Measurements from ENCODE around the gene SAMD3. TPM values are rescaled to one million over a fixed set of nuclear protein-coding genes. Genes with fewer than 3 reads are reported as not detected.
"Not testable (repeated sequence)": the region's sequence is repeated elsewhere in the genome, so short reads cannot be mapped to it uniquely, and the experiment has no call there.

The SAMD3 gene
- polyA plus RNA-seq, 1 experiment = 0.40 TPM

DNA sequence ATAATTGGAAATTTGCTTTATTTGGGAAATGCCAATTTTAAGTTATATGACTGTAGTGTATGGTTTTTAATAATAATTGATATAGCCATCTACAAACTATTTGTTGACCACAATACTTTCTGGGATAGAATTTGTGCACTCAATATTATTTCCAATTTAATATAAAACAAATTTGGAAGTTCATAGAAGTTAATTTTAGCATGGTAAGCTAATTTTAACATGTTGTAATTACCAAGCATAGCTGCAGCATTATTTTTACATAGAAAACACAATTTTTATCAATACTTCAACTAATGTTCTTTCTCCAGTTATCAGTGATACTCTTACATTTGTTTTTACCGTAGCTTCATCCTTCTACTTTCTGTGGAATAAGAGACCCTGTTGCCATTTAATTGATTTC lies 103.5 kb downstream of the SAMD3 start:
- POLR2A ChIA-PET = no interaction called here

DNA sequence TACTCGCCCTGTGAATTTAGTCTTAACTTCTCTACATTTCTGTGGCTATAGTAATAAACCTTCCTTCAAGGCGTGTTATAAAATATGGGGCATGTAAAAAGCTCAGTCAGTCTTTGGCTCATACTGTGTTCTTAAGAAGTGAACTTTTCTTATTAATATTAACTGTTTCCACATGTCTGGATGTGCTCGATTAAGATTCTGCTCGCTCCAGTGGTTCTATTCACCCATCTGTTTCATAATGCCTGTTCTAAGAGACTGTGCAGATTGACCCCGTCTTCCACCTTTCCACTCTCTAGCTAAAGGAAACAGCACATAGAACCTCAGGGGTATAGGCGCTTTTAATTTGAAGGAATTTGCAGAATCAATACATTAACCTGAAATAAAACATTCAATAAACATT lies 104.5 kb downstream of the SAMD3 start:
- DNase-seq (ENCODE audit: low read depth) = no peak
- ChIA-PET CTCF (no interaction called here), POLR2A (no interaction called here)
- Histone ChIP-seq H3K4me3 (ENCODE audit: low read depth, low read length) (no peak overlapping the region), H3K36me3 (ENCODE audit: control insufficient read depth, insufficient read depth, low read length) (no peaks in the 10 kb centered on the region), H3K27me3 (ENCODE audit: control insufficient read depth, insufficient read depth, low read length) (no peaks in the 10 kb centered on the region)
- TF ChIP-seq, protein P1, sequence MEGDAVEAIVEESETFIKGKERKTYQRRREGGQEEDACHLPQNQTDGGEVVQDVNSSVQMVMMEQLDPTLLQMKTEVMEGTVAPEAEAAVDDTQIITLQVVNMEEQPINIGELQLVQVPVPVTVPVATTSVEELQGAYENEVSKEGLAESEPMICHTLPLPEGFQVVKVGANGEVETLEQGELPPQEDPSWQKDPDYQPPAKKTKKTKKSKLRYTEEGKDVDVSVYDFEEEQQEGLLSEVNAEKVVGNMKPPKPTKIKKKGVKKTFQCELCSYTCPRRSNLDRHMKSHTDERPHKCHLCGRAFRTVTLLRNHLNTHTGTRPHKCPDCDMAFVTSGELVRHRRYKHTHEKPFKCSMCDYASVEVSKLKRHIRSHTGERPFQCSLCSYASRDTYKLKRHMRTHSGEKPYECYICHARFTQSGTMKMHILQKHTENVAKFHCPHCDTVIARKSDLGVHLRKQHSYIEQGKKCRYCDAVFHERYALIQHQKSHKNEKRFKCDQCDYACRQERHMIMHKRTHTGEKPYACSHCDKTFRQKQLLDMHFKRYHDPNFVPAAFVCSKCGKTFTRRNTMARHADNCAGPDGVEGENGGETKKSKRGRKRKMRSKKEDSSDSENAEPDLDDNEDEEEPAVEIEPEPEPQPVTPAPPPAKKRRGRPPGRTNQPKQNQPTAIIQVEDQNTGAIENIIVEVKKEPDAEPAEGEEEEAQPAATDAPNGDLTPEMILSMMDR (IDR thresholded peaks at IDR 0.05; ENCODE audit: insufficient read depth, low read depth, low read length) = no peak

More for the DNA sequence above, 103.5 kb downstream of the SAMD3 start:
- CTCF ChIA-PET = no interaction called here
- H3K36me3 ChIP-seq (ENCODE audit: control insufficient read depth, insufficient read depth, low read length) = no peaks in the 10 kb centered on the region
- no peak overlapping the region for H3K4me3 ChIP-seq (ENCODE audit: low read depth, low read length)
- DNase-seq (ENCODE audit: low read depth) = no peak
- TF ChIP-seq, protein P1 (IDR thresholded peaks at IDR 0.05; ENCODE audit: insufficient read depth, low read depth, low read length) = no peak
- H3K27me3 ChIP-seq (ENCODE audit: control insufficient read depth, insufficient read depth, low read length) = no peaks in the 10 kb centered on the region

DNA sequence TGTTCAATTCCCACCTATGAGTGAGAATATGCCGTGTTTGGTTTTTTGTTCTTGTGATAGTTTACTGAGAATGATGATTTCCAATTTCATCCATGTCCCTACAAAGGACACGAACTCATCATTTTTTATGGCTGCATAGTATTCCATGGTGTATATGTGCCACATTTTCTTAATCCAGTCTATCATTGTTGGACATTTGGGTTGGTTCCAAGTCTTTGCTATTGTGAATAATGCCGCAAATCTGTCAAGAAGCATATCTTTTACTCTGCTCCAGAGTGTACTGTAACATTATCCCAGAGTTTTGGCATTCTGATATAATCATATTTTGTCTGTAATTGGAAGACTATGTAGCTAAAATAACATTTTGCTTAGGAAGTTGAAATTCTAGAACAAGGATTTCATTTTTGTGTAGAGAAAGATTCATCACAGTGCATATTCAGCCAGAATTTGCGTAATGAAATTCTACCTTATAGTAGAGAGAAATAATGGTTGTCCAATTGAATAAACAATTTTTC lies 105.5 kb downstream of the SAMD3 start:
- H3K36me3 ChIP-seq (ENCODE audit: control insufficient read depth, insufficient read depth, low read length); POLR2A ChIA-PET; DNase-seq (ENCODE audit: low read depth); H3K4me3 ChIP-seq (ENCODE audit: low read depth, low read length); H3K27me3 ChIP-seq (ENCODE audit: control insufficient read depth, insufficient read depth, low read length); CTCF ChIA-PET: not testable (repeated sequence)

DNA sequence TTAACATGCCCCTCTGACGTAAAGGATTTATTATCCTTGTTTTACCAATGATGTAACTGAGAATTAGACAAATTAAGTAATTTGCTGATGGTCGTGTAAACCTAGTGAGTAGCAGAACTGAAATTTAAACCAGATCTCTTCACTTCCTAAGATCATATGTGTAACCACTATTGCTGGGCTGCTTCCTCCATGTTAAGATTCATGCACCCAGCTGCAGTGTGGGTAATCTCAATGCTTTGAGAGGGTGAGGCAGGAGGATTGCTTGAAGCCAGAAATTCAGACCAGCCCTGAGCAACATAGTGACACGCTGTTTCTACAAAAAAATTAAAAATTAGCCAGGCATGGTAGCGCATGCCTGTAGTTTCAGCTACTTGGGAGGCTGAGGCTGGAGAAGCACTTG lies 106.5 kb downstream of the SAMD3 start:
- DNase-seq (ENCODE audit: low read depth) = no peak
- ChIA-PET CTCF (no interaction called here), POLR2A (no interaction called here)
- no peak overlapping the region for H3K4me3 ChIP-seq (ENCODE audit: low read depth, low read length)
- H3K36me3 ChIP-seq (ENCODE audit: control insufficient read depth, insufficient read depth, low read length) = no peaks in the 10 kb centered on the region
- H3K27me3 ChIP-seq (ENCODE audit: control insufficient read depth, insufficient read depth, low read length) = no peaks in the 10 kb centered on the region
- TF ChIP-seq, protein P1 (IDR thresholded peaks at IDR 0.05; ENCODE audit: insufficient read depth, low read depth, low read length) = no peak

DNA sequence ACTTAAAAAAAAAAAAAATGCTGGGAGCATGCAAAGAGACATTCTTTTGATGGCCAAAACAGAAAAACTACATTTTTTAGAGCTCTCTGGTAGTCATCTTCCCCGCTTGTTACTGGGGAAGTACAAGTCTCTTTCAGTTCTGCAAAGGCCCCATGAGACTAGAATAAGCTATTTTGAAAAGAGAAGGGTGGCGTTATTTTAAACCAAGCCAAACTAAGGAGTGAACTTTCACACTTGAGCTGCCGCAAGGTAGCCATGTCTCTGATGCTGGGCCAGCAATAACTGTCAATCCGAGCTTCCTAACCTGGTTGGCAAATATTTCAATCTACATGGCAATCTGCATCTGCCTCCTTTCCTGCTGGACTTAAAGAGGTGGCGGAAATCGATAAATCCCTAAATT lies 107.7 kb downstream of the SAMD3 start:
- CTCF ChIA-PET = no interaction called here
- Histone ChIP-seq H3K27me3 (ENCODE audit: control insufficient read depth, insufficient read depth, low read length) (no peaks in the 10 kb centered on the region), H3K4me3 (ENCODE audit: low read depth, low read length) (no peak overlapping the region), H3K36me3 (ENCODE audit: control insufficient read depth, insufficient read depth, low read length) (no peaks in the 10 kb centered on the region)
- DNase-seq (ENCODE audit: low read depth) = no peak
- TF ChIP-seq, protein P1 (IDR thresholded peaks at IDR 0.05; ENCODE audit: insufficient read depth, low read depth, low read length) = no peak
- POLR2A ChIA-PET = interaction anchor here (0.7 kb wide), 1 partner anchor 22 kb away, joined by 3 read pairs; no protein-coding TSS in a partner anchor

DNA sequence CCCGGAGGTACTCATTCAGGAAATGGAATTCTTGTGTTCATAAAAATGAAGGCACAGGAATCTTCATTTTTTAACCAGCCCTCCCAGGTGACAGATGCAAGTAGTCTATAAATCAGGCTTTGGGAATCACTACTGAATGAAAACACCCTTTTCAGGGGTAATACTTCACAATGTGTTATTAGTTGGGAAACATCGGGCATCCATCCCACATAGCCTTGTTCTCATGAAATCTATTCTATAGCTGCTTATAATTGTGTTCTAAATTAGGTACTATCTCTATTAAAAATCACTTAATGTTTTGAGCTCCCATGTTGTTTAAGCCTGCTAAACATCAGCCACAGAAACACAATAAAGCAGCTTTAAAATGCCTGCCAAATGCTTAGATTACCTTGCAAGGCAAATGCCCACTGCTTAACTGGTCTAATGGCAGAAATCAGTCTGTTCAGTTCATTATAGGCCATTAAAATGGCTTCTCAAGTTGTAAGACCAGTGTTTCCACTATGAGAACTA lies 109.5 kb downstream of the SAMD3 start:
- no peaks in the 10 kb centered on the region for H3K27me3 ChIP-seq (ENCODE audit: control insufficient read depth, insufficient read depth, low read length)
- DNase-seq (ENCODE audit: low read depth) = no peak
- no peak overlapping the region for H3K4me3 ChIP-seq (ENCODE audit: low read depth, low read length)
- no peaks in the 10 kb centered on the region for H3K36me3 ChIP-seq (ENCODE audit: control insufficient read depth, insufficient read depth, low read length)
- TF ChIP-seq, protein P1 (IDR thresholded peaks at IDR 0.05; ENCODE audit: insufficient read depth, low read depth, low read length) = no peak
- ChIA-PET CTCF (interaction anchor here (1.4 kb wide), 1 partner anchor 8 kb away, joined by 3 read pairs; no protein-coding TSS in a partner anchor), POLR2A (no interaction called here)

All from BJ (cell line).